H1 (cell line): ENCODE results near the gene BCAS4.

ENCODE experiments used
- CREB1 ChIP-seq: IDR thresholded peaks from 2 replicates; pipeline ENCODE4 v1.6.1; 2012; ENCODE audit warnings: inconsistent platforms
- CTCF ChIP-seq, 3 experiments: IDR thresholded peaks; 1 replicate in 2 of 3; 2 replicates in 1 of 3; pipeline versions ENCODE4 v1.5.1 to v1.6.1; 2011; ENCODE audit warnings: low read length in 3 of 3, mild to moderate bottlenecking in 3 of 3, inconsistent platforms in 2 of 3, low read depth in 1 of 3, moderate library complexity in 1 of 3; ENCODE audit not compliant: insufficient read depth in 1 of 3; ENCODE audit errors: control extremely low read depth in 1 of 3
- EZH2 ChIP-seq: fragments of 200-600 bp; sonication (generic); IDR thresholded peaks from 2 replicates; pipeline ENCODE4 v1.7.1; 2012; ENCODE audit warnings: low read depth, mild to moderate bottlenecking, moderate library complexity, low read length, inconsistent platforms; ENCODE audit not compliant: severe bottlenecking
- MAX ChIP-seq: IDR thresholded peaks from 2 replicates; pipeline ENCODE4 v1.6.1; 2012; ENCODE audit warnings: inconsistent platforms
- RNF2 ChIP-seq: fragments of 200-900, 300-1000 bp; sonication (generic); IDR thresholded peaks from 2 replicates; pipeline ENCODE4 v1.7.1; 2016; ENCODE audit warnings: borderline replicate concordance, low read depth, mild to moderate bottlenecking, antibody characterized with exemption, low read length; ENCODE audit not compliant: poor library complexity, severe bottlenecking; ENCODE audit errors: missing control alignments
- TEAD4 ChIP-seq: IDR thresholded peaks from 2 replicates; pipeline ENCODE4 v1.6.1; 2012; ENCODE audit warnings: low read depth, low read length, inconsistent platforms, mixed read lengths

- TF ChIP-seq CTCF (IDR thresholded peaks at IDR 0.05; ENCODE audit: control extremely low read depth in 1 of 3, insufficient read depth in 1 of 3, low read depth in 1 of 3, low read length in 3 of 3) (no peak), EZH2 (no peak), MAX (no peak), CREB1 (no peak), RNF2 (no peak), TEAD4 (no peak)
Observed at GRCh38 chr20:50892394-50892793, 97.5 kb downstream of the BCAS4 start.
